Activated CD4-positive, alpha-beta T cell treated with anti-CD3 and anti-CD28 coated beads, Interleukin-10, Interleukin-2, amounts not matched to agents 100 ng/mL and 50 ng/mL, durations not matched to agents 16 hours and 8 hours (primary cell): ENCODE measurements around the gene SPRR2F.

Experiments used
- DNase-seq: peaks from one replicate; pipeline ENCODE4 v3.0.0-alpha.2; 2020

SPRR2F gene

GRCh38 chr1:153072806-153073726, 40.2 kb downstream of the SPRR2F start:
- DNase-seq: no peak

- DNase-seq: no peak
These were observed 41.8 kb downstream of the SPRR2F start, which contains the start of gene SPRR2B for GRCh38 chr1:153071511-153071910. SPRR2B (minus strand) TSS chr1:153071611; CDS start chr1:153070839, 772 bp downstream.

- no peak for DNase-seq
These were observed 43.1 kb downstream of the SPRR2F start for GRCh38 chr1:153070243-153070642.
